ENCODE measurements around the gene DYNLL1.

DYNLL1 gene

GRCh38 chr12:120467439-120467838 lies 28.5 kb upstream of the DYNLL1 start:
- DNase-seq = no peak
- Mint-ChIP-seq H3K36me3 (peaks cover 43% of the 10 kb centered on the region), H3K27ac (no peak overlapping the region), H3K27me3 (no peaks in the 10 kb centered on the region), H3K4me3 (peak overlapping the region; percentile 93), H3K4me1 (peaks cover 39% of the 10 kb centered on the region), H3K9me3 (no peaks in the 10 kb centered on the region)
- CTCF ChIA-PET = interaction anchor here (0.7 to 2.8 kb wide), 5 partner anchors 8 to 28 kb away, joined by 3 to 14 read pairs (median 11); no protein-coding TSS in a partner anchor

DNA sequence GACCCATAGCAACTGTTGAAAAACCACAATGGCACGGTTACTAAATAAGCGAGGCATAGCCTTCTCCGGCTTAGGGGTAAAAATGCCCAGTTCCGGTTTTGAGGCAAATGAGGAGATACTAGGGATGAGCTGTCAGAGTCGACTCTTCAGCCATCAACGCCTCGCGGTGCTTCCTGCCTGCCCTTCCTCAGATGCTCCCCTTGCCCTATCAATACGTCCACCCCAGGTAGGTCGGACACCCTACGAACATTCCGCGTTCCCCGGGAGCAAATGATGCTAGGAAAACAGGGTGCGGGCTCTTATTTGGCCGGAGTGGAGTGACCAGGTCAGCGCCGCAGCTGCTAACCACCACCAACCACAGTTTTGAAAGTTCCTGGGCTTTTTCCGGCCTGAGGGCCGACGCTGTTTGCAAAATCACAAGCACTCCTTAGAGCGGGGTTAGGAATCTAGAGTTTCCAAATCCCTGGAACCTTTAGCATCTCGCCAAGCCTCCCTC lies 27.5 kb upstream of the DYNLL1 start:
- Mint-ChIP-seq H3K4me1 (peaks cover 39% of the 10 kb centered on the region), H3K9me3 (no peaks in the 10 kb centered on the region), H3K27me3 (no peaks in the 10 kb centered on the region), H3K4me3 (peak overlapping the region; percentile 93), H3K27ac (peak overlapping the region; percentile 90), H3K36me3 (peaks cover 36% of the 10 kb centered on the region)
- peak; percentile 40 for DNase-seq
- CTCF ChIA-PET = interaction anchor here (0.7 to 2.6 kb wide), 10 partner anchors 8 to 115 kb away, joined by 3 to 11 read pairs (median 4); partner anchors contain the start of gene COX6A1

- Mint-ChIP-seq H3K9me3 (no peaks in the 10 kb centered on the region), H3K4me3 (peak overlapping the region; percentile 93), H3K4me1 (peaks cover 39% of the 10 kb centered on the region), H3K36me3 (peaks cover 30% of the 10 kb centered on the region), H3K27me3 (peaks cover 4% of the 10 kb centered on the region), H3K27ac (peak overlapping the region; percentile 90)
- CTCF ChIA-PET = interaction anchor here (0.8 to 2.6 kb wide), 9 partner anchors 11 to 152 kb away, joined by 3 to 9 read pairs (median 3); partner anchors contain the start of genes COX6A1 and POP5
- DNase-seq = no peak
Measured at GRCh38 chr12:120468821-120469449, 27.0 kb upstream of the DYNLL1 start.

DNA sequence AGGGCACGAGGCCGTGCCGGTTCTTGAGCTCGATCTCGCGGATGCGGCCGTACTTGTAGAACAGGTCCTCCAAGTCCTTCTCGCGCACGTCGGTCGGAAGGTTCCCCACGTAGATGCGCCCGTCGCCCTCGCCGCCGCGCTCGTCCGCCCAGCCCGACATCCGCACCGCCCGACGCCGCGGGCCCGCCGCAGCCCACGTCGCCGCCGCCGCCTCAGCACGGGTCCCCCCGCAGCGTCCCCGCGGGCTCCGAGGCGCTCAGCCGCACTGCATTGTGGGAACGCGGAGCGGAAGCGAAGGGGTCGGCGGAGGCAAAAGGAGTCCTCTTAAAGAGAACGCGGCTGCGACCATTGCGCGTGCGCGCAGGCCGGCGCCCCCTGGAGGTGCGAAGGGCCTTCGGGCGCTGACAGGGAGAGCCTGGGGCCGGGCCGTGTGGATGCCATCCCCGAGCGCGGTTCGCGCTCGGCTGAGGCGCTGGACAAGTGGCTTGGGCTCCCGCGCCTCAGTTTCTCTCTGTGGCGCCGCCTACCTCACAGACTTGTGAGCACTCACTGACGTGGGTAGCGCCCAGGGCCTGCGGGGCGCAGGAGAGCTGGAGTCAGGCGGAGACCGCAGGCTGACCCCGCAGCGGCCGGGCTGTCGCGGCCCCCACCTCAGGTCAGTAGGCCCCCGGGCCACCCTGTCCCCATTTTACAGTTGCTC lies 26.3 kb upstream of the DYNLL1 start, which contains the start of gene SRSF9:
SRSF9 (minus strand) TSS at position 299 of the 700 bp plus-strand sequence; CDS start at position 160, 139 bp downstream.
- Mint-ChIP-seq H3K4me1 (peaks cover 39% of the 10 kb centered on the region), H3K36me3 (peaks cover 24% of the 10 kb centered on the region), H3K4me3 (peak within 1 kb of the TSS; percentile 93), H3K27ac (peak within 1 kb of the TSS; percentile 90), H3K9me3 (no peaks in the 10 kb centered on the region), H3K27me3 (peaks cover 7% of the 10 kb centered on the region)
- DNase-seq = peak; percentile 97
- CTCF ChIA-PET = interaction anchor here (0.7 to 2.6 kb wide), 15 partner anchors 10 to 152 kb away, joined by 3 to 7 read pairs (median 3); partner anchors contain the start of genes COX6A1 and POP5

DNA sequence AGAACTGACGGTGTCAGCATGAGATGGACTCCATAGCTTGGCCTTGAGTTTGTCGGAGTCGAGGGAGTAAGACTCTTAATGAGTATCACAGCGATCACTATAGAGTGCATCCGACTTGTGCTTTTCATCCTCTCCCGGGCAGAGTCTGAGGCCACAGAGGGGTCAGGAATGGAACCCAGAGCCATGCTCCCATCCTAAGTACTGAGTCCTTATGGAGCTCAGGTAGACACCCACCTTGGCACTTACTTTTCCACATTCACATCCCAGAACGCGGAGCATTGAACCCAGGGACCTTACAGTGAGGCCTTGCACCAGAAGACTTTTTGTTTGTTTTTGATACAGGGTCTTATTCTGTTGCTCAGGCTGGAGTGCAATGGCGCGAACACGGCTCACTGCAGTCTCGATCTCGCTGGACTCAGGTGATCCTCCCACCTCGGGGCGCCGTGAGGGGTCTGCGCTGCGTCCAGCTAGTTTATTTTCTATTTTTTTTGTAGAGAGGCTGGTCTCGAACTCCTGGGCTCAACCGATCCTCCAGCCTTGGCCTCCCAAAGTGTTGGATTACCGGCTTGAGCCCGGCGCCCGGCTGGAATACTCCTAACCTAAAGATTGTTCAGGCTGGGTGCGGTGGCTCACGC lies 25.6 kb upstream of the DYNLL1 start:
- Mint-ChIP-seq H3K4me1 (peaks cover 38% of the 10 kb centered on the region), H3K36me3 (peaks cover 21% of the 10 kb centered on the region), H3K27ac (peak overlapping the region; percentile 87), H3K9me3 (no peaks in the 10 kb centered on the region), H3K27me3 (peaks cover 7% of the 10 kb centered on the region), H3K4me3 (peak overlapping the region; percentile 93)
- CTCF ChIA-PET = interaction anchor here (0.7 to 2.6 kb wide), 11 partner anchors 10 to 113 kb away, joined by 3 to 7 read pairs (median 4); partner anchors contain the start of gene COX6A1
- no peak for DNase-seq

- H3K27me3 Mint-ChIP-seq = peaks cover 11% of the 10 kb centered on the region
- peaks cover 23% of the 10 kb centered on the region for H3K4me1 Mint-ChIP-seq
- H3K36me3 Mint-ChIP-seq = peaks cover 5% of the 10 kb centered on the region
- H3K9me3 Mint-ChIP-seq = no peaks in the 10 kb centered on the region
- no peak overlapping the region for H3K4me3 Mint-ChIP-seq
- CTCF ChIA-PET = interaction anchor here (1.0 to 1.5 kb wide), 3 partner anchors 13 to 181 kb away, joined by 3 read pairs; no protein-coding TSS in a partner anchor
- no peak overlapping the region for H3K27ac Mint-ChIP-seq
- DNase-seq = no peak
Measured at GRCh38 chr12:120472521-120472920, 23.4 kb upstream of the DYNLL1 start.

- no peak overlapping the region for H3K27ac Mint-ChIP-seq
- H3K27me3 Mint-ChIP-seq = peaks cover 11% of the 10 kb centered on the region
- peaks cover 2% of the 10 kb centered on the region for H3K36me3 Mint-ChIP-seq
- no peak overlapping the region for H3K4me3 Mint-ChIP-seq
- peaks cover 14% of the 10 kb centered on the region for H3K4me1 Mint-ChIP-seq
- DNase-seq = no peak
- CTCF ChIA-PET = interaction anchor here (1.1 kb wide), 1 partner anchor 19 kb away, joined by 4 read pairs; no protein-coding TSS in a partner anchor
- no peaks in the 10 kb centered on the region for H3K9me3 Mint-ChIP-seq
Measured at GRCh38 chr12:120473807-120474615, 21.9 kb upstream of the DYNLL1 start.

GRCh38 chr12:120474616-120474960 lies 21.3 kb upstream of the DYNLL1 start:
- no peak overlapping the region for H3K4me3 Mint-ChIP-seq
- no peak overlapping the region for H3K27ac Mint-ChIP-seq
- peaks cover 11% of the 10 kb centered on the region for H3K27me3 Mint-ChIP-seq
- H3K4me1 Mint-ChIP-seq = peaks cover 14% of the 10 kb centered on the region
- no peaks in the 10 kb centered on the region for H3K9me3 Mint-ChIP-seq
- peaks cover 2% of the 10 kb centered on the region for H3K36me3 Mint-ChIP-seq
- no peak for DNase-seq
- CTCF ChIA-PET = interaction anchor here (1.1 kb wide), 1 partner anchor 19 kb away, joined by 4 read pairs; no protein-coding TSS in a partner anchor

DNA sequence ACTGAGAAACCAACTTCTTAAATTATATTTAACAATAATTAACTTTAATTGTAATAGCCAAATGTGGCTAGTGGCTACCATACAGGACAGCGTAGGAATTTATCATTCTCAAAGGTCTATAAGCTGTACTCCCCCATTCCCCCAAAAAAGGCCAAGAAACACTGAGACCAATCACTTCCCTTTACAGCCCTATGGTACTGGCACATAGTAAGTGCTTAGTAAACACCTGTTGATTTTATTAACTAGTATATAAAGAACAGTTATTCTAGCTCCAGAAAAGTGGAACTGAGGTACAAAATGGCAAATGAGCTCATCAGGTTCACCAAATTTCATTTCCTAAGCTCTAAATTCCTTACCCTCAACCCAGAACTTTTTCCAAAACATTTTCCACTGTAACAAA lies 20.3 kb upstream of the DYNLL1 start:
- CTCF ChIA-PET = no interaction called here
- peaks cover 11% of the 10 kb centered on the region for H3K27me3 Mint-ChIP-seq
- H3K9me3 Mint-ChIP-seq = no peaks in the 10 kb centered on the region
- no peaks in the 10 kb centered on the region for H3K36me3 Mint-ChIP-seq
- no peak overlapping the region for H3K4me3 Mint-ChIP-seq
- H3K27ac Mint-ChIP-seq = no peak overlapping the region
- DNase-seq = no peak
- peaks cover 8% of the 10 kb centered on the region for H3K4me1 Mint-ChIP-seq

DNA sequence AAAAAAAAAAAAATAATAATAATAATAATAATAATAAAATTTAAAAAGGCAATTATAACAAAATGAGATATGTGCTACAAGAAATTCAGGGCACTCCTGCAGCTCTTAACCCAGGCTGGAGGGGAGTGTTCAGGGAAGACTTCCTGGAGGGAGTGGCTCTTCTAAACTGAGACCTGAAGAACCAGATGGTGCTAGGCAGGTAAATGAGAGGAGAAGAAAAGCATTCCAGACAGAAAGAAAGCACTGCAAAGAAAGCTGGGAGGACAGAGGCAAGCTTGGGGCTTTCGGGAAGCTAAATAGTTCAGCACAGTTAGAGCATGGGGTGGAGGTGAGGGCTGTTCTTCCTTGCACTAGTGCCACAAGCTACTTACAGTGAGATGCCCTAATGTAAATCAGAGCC lies 16.5 kb upstream of the DYNLL1 start:
- CTCF ChIA-PET = interaction anchor here (0.9 to 1.0 kb wide), 2 partner anchors 9 to 20 kb away, joined by 4 to 5 read pairs; no protein-coding TSS in a partner anchor
- H3K4me3 Mint-ChIP-seq = no peak overlapping the region
- no peaks in the 10 kb centered on the region for H3K9me3 Mint-ChIP-seq
- H3K4me1 Mint-ChIP-seq = no peaks in the 10 kb centered on the region
- no peaks in the 10 kb centered on the region for H3K36me3 Mint-ChIP-seq
- DNase-seq = no peak
- no peak overlapping the region for H3K27ac Mint-ChIP-seq
- peaks cover 4% of the 10 kb centered on the region for H3K27me3 Mint-ChIP-seq

DNA sequence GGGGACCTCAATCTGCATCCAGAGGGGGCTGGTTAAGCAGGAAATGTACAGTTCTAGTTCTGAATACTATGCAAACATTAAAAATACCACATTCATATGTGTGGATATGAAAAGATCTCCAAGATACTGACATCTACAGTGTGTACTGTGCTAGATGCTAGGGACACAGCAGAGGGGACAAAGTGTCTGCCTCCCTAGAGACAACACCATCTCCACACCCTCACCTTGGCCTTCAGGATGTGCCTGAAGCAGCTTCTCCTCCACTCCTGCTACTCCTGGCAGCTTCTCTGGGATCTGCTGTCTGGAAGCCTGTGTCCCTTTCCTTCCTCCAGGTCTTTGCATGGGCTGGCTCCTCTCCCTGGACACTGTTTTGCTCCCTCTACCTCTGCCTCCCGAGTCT lies 15.7 kb upstream of the DYNLL1 start:
- H3K9me3 Mint-ChIP-seq = no peaks in the 10 kb centered on the region

GRCh38 chr12:120481022-120481767 lies 14.7 kb upstream of the DYNLL1 start:
- CTCF ChIA-PET = interaction anchor here (1.0 kb wide), 1 partner anchor 11 kb away, joined by 4 read pairs; the partner anchor contains the start of gene SRSF9
- H3K4me3 Mint-ChIP-seq = no peak overlapping the region
- DNase-seq = no peak
- no peaks in the 10 kb centered on the region for H3K4me1 Mint-ChIP-seq
- no peaks in the 10 kb centered on the region for H3K9me3 Mint-ChIP-seq
- peaks cover 3% of the 10 kb centered on the region for H3K27me3 Mint-ChIP-seq
- H3K36me3 Mint-ChIP-seq = no peaks in the 10 kb centered on the region
- H3K27ac Mint-ChIP-seq = no peak overlapping the region

More for the DNA sequence above, 15.7 kb upstream of the DYNLL1 start:
- H3K4me1 Mint-ChIP-seq = no peaks in the 10 kb centered on the region
- H3K27ac Mint-ChIP-seq = no peak overlapping the region
- CTCF ChIA-PET = interaction anchor here (0.9 kb wide), 1 partner anchor 10 kb away, joined by 5 read pairs; no protein-coding TSS in a partner anchor
- H3K27me3 Mint-ChIP-seq = peaks cover 4% of the 10 kb centered on the region
- no peaks in the 10 kb centered on the region for H3K36me3 Mint-ChIP-seq
- H3K4me3 Mint-ChIP-seq = no peak overlapping the region
- no peak for DNase-seq

Measured in activated naive CD4-positive, alpha-beta T cell treated with anti-CD3 and anti-CD28 coated beads, Interleukin-2, amount 10 ng/mL, durations not matched to agents 7 days and 5 days (primary cell).